Omental fat pad (tissue), 4 donors: Measurements from ENCODE around the gene AKAP6. TPM values are rescaled to one million over a fixed set of nuclear protein-coding genes. Genes with fewer than 3 reads are reported as not detected.

Source experiments
- ATAC-seq: fragments of 150-250 bp; one replicate; pipeline ENCODE4 v1.9.1; 2016; ENCODE audit warnings: mild to moderate bottlenecking, moderate library complexity; ENCODE audit not compliant: low FRiP score
- DNase-seq: peaks from one replicate; pipeline ENCODE4 v3.0.0-alpha.2; 2019; ENCODE audit warnings: low spot score
- total RNA-seq, 4 donors: library from RNA; depleted of rRNA; stranded (reverse); fragments of >200 nt; gene quantifications; one replicate each; pipeline ENCODE4 v1.1.0, GENCODE V29; 2016
- TF ChIP-seq, protein P1 (sequence below), 3 donors: fragments of 450-650 bp; IDR thresholded peaks; one replicate each; pipeline ENCODE4 v1.5.1; 2016 to 2017; ENCODE audit warnings: antibody characterized with exemption in 3 of 3, mild to moderate bottlenecking in 3 of 3, moderate library complexity in 2 of 3

AKAP6 gene
- total RNA-seq, 4 donors from 2014 or later, result 3.3 to 8.7 (median 5.2) TPM

DNA sequence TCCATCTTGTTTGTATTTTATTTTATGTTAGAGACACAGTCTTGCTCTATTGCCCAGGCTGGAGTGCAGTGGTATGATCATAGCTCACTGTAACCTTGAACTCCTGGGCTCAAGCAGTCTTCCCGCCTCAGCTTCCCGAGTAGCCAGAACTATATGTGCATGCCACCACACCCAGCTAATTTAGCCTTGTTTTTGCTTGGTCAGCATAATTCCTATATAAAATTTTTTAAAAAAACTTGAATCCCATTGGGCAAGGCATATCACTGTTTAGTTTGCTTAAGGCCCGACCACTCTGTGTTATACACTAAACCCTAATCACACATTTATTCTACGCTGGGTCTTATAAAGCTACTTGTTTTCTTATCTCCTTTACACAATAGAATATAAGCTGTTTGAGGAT, 266.4 kb downstream of the AKAP6 start:
- TF ChIP-seq, protein P1, sequence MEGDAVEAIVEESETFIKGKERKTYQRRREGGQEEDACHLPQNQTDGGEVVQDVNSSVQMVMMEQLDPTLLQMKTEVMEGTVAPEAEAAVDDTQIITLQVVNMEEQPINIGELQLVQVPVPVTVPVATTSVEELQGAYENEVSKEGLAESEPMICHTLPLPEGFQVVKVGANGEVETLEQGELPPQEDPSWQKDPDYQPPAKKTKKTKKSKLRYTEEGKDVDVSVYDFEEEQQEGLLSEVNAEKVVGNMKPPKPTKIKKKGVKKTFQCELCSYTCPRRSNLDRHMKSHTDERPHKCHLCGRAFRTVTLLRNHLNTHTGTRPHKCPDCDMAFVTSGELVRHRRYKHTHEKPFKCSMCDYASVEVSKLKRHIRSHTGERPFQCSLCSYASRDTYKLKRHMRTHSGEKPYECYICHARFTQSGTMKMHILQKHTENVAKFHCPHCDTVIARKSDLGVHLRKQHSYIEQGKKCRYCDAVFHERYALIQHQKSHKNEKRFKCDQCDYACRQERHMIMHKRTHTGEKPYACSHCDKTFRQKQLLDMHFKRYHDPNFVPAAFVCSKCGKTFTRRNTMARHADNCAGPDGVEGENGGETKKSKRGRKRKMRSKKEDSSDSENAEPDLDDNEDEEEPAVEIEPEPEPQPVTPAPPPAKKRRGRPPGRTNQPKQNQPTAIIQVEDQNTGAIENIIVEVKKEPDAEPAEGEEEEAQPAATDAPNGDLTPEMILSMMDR (IDR thresholded peaks at IDR 0.05), result no peak
- ATAC-seq, result no peak

DNA sequence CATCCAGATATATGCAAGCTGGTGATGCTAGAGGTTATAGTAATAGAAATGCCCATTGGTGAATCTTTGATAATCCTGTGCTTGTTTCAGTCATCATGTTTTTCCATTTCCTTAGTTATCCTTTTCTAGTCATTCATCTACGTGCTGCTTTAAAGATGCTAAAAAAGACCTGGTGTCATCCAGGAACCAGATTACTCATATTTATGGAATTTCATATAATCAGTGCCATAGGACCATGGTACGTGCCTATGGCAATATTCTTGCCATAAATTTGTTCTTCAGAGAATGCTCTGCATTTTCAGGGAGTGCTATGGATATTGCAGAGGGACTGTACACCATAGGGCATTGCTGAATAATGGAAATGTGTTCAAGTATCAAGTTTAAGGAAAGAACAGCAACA, 267.3 kb downstream of the AKAP6 start:
- TF ChIP-seq, protein P1 (IDR thresholded peaks at IDR 0.05), result no peak
- no peak for ATAC-seq

More for the DNA sequence above, 266.4 kb downstream of the AKAP6 start:
- DNase-seq, result no peak

DNA sequence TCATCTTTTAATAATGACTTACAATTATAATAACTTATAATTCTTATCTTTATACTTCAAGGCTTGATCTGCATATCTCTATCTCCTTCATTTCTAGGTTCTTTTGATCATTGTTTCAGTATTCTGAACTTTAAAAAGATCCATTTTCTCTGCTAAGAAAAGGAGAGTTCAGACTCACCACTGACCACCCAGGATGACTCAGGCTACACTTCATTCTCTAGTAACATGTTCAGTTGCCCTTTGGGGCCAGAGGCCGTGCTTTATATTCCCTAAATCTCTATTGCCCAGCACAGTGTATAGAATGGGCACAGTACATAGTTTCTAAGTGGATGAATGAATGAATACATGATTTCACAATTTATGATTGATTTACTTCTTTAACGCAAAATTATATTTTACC, 268.7 kb downstream of the AKAP6 start:
- DNase-seq, result no peak
- TF ChIP-seq, protein P1 (IDR thresholded peaks at IDR 0.05), result no peak
- ATAC-seq, result no peak

More for the DNA sequence above, 267.3 kb downstream of the AKAP6 start:
- no peak for DNase-seq

DNA sequence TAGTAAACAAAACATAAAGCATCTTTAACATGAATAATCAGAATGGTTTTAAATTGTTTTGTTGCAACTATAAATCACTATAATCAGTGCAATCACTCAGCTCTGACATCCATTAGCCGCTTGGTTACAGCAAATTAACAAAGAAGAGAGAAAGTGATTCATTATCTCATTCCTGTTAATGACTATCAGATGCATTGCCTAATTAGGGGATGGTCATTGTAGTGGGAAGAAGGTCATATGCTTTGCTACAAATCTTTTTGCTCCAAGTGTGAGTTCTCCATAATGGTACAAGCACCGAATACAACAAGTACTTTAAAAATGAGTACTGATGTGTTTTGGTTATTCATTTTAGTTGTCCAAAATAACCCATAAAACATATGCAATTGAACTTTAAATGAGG, 272.0 kb downstream of the AKAP6 start:
- ATAC-seq, result no peak
- no peak for DNase-seq
- TF ChIP-seq, protein P1 (IDR thresholded peaks at IDR 0.05), result no peak

DNA sequence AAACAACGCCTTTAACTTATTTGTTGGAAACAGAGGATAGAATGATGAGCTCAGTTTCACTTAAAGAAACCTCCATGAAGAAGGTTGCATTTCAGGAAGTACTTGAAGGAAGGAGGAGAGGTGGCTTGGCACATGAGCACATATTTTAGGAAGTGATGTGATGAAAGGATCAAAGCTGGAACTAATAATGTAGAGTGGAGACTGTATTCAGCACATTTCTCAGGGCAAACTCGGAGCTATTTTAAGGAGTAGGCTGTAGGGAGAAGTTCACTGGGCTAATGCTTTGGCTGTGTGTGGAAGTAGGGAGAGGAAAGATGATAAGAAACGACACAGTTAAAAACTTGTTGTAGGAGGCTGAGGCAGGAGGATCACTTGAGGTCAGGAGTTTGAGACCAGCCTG, 272.8 kb downstream of the AKAP6 start:
- ATAC-seq (no peak), DNase-seq (no peak)
- TF ChIP-seq, protein P1 (IDR thresholded peaks at IDR 0.05), result no peak

DNA sequence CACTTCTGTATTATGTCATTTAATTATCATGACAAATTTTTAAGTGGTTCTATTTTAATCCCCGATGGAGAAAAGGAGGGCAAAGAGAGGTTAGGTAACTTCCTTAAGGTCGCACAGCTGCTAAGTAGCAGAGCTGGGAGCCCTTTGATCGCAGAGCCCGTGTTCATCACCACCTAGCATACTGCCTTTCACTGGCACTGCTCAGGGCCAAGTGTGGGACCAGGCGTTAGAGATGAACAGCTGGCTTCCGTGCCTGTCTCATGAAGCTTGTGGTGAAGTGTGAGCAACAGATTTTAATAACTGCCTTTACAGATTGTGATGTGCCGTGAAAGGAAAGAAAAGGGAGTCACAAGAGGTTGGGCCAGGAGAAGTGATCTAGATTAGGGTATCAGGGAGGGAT, 273.6 kb downstream of the AKAP6 start:
- TF ChIP-seq, protein P1 (IDR thresholded peaks at IDR 0.05), result no peak
- ATAC-seq (no peak), DNase-seq (no peak)

DNA sequence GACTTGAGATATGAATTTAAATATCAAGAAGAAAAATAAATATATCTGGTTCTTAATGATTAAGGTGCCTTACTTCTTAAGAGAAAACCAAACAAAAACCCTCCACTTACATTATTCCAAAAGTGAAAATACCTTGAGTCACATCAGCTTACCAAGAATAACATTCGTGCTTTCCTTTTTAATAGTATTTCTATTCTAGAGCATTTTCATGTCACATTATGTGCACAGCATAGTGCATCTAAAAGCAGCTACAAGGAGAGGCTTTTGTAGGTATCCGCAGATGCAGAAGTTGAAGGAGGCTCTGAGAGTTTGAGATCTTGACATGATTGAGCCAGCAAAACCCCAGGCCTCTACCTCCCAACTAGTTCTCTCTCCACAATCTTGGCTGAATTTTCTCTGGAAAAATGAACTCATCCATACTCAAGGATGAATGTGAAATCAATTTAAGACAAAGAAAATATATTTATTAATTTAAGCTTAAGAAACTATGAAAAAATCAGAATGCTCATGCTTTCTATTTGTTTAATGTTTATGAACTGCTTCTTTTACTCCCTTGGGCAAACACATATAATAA, 275.0 kb downstream of the AKAP6 start:
- TF ChIP-seq, protein P1 (IDR thresholded peaks at IDR 0.05), result no peak
- ATAC-seq, result no peak
- DNase-seq, result no peak
